Psoas muscle (tissue), 8 donors: ENCODE data around the gene BEST2. TPM values are rescaled to one million over a fixed set of nuclear protein-coding genes. Genes with fewer than 3 reads are reported as not detected.

ENCODE experiments used
- ATAC-seq, 4 donors: fragments of 200-7000 bp; cut with Tn5 transposase; one replicate each; pipeline ENCODE4 v1.9.1; 2020; ENCODE audit warnings: moderate library complexity in 3 of 4, mild to moderate bottlenecking in 2 of 4
- DNase-seq, 2 donors: peaks; one replicate each; pipeline ENCODE4 v3.0.0-alpha.2; 2020
- H3K27ac ChIP-seq: fragments of 200-600 bp; one replicate; pipeline ENCODE4 v1.8.0; 2022
- H3K27me3 ChIP-seq, 3 donors: fragments of 200-600 bp in 1 of 3; one replicate each; pipeline versions ENCODE4 v1.6.1 to v1.8.0; 2013 to 2022; ENCODE audit warnings: low read length in 2 of 3, mild to moderate bottlenecking in 2 of 3, moderate library complexity in 1 of 3; ENCODE audit not compliant: insufficient read depth in 3 of 3
- H3K36me3 ChIP-seq, 2 donors: fragments of 200-600 bp in 1 of 2; one replicate each; pipeline versions ENCODE4 v1.6.1 to v1.8.0; 2013 to 2022; ENCODE audit warnings: low read depth in 1 of 2, mild to moderate bottlenecking in 1 of 2, moderate library complexity in 1 of 2; ENCODE audit not compliant: insufficient read depth in 1 of 2
- H3K4me1 ChIP-seq: fragments of 200-600 bp; one replicate; pipeline ENCODE4 v1.8.0; 2022
- H3K4me3 ChIP-seq: fragments of 200-600 bp; one replicate; pipeline ENCODE4 v1.8.0; 2022; ENCODE audit warnings: mild to moderate bottlenecking
- H3K9me3 ChIP-seq: fragments of 200-600 bp; one replicate; pipeline ENCODE4 v1.8.0; 2022
- WGBS, 3 donors: extraction: QIAGEN DNeasy Blood & Tissue Kit; methylation state at CpG; one replicate each; pipeline versions ENCODE4 v1.1.6 to v1.1.7; 2013; 5-methylcytosine and 5-hydroxymethylcytosine counted together
- intact Hi-C, 2 donors: fragments of 100-400 bp; cut with DNase I; formaldehyde crosslinking; loops; one replicate each; pipeline versions ENCODE4 v1.11.0 to v1.14.2; 2022
- polyA plus RNA-seq, 3 donors: library from polyadenylated mRNA; stranded (reverse); fragments of 200-250 nt; gene quantifications; one replicate each; pipeline ENCODE4 v1.2.3, GENCODE V29; 2013
- total RNA-seq, 4 donors: library from RNA; stranded (reverse); fragmentation: NEBNext Ultra II Directional in 2 of 4; extraction: Animal tissue kit (Norgen Biotek cat#: 25700) in 2 of 4; gene quantifications; one replicate each; pipeline versions ENCODE4 v1.2.1 to v1.2.4, GENCODE V29; 2021 to 2023
- TF ChIP-seq, protein P1 (sequence below): fragments of 200-600 bp; IDR thresholded peaks from one replicate; pipeline ENCODE4 v1.8.0; 2022; ENCODE audit warnings: antibody characterized with exemption
- donor health status: healthy with polysubstance abuse.
- donor health status: DM: no; HTN: no; CAD: no; lungs with moderate emphysema.
- donor health status: Bipolar disorder and iron deficiency.
- donor health status: healthy.
- donor health status: DM: yes; HTN: yes; CAD: no.
- donor health status: DM: no; HTN: no; CAD: no.
- donor health status: DM: no; HTN: no; CAD: no.
- donor health status: DM: yes; HTN: yes; CAD: no.

Gene BEST2
- total and polyA plus RNA-seq, 7 donors: 0.04 to 0.37 (median 0.08) TPM; not detected in 4

DNA sequence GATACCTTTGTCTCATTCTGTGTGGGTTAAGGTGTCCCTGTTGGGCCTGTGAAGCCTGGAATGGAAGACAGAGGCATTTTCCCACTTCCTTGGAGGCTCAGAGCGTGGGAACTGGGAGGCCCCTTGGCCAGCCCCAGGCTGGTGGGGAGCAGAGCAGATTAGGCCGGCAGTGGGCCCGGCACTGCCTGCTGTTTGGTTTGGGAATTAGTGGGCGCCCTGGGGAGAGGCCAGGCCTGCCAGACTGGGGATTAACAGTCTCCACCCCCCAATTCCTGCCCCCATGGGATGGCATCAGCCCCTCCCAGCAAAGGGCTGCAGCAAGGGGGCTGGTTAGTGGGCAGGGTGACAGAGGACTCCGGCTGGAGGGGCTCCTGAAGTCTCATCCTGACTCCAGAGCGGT is 3.1 kb upstream of the BEST2 start:
- 74 to 79% (median 77%) methylated on average over 5 to 6 of the region's 6 CpGs for WGBS, 3 donors
- peaks cover 0 to 26% (median 13%) of the 10 kb centered on the region in 3 donors for H3K27me3 ChIP-seq
- no peaks in the 10 kb centered on the region for H3K9me3 ChIP-seq
- no peak overlapping the region for H3K4me3 ChIP-seq
- no peak for DNase-seq
- H3K4me1 ChIP-seq: no peaks in the 10 kb centered on the region
- H3K27ac ChIP-seq: no peak overlapping the region
- TF ChIP-seq, protein P1, sequence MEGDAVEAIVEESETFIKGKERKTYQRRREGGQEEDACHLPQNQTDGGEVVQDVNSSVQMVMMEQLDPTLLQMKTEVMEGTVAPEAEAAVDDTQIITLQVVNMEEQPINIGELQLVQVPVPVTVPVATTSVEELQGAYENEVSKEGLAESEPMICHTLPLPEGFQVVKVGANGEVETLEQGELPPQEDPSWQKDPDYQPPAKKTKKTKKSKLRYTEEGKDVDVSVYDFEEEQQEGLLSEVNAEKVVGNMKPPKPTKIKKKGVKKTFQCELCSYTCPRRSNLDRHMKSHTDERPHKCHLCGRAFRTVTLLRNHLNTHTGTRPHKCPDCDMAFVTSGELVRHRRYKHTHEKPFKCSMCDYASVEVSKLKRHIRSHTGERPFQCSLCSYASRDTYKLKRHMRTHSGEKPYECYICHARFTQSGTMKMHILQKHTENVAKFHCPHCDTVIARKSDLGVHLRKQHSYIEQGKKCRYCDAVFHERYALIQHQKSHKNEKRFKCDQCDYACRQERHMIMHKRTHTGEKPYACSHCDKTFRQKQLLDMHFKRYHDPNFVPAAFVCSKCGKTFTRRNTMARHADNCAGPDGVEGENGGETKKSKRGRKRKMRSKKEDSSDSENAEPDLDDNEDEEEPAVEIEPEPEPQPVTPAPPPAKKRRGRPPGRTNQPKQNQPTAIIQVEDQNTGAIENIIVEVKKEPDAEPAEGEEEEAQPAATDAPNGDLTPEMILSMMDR: no peak
- H3K36me3 ChIP-seq: peaks cover 17 to 43% of the 10 kb centered on the region in 2 donors
- intact Hi-C loops: no loop called here
- ATAC-seq: no peak

DNA sequence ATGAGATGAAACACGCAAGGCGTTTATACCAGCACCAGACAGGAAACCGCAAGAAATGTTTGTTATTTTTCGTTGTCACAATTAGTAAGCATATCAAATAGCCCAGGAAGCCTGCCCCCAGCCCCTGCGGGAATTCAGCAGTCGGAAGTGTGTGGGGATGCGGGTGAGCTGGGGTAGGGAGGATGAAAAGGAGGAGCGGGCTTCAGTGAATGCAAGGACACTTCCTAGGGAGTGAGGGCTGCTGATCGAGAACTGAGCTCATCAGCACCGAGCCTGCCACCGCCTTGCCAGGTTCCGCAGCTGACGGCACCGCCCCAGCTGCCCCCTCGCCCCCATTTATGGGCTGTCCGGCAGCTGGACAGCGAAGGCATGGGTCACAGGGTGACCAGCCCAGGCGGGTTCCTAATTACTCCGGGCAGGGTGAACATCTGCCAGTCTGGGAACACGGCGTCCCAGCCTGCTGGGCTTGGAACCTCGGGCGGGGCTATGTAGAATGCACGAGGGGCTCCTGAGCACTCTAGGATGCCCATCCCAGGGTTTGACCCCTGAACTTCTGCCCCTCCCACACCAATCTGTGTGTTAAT is 1.6 kb upstream of the BEST2 start:
- intact Hi-C loops: no loop called here
- ATAC-seq (peak in 3 of 4 donors; percentile 31 to 57 (median 46)), DNase-seq (no peak)
- WGBS, 3 donors: 12 to 17% (median 14%) methylated on average over 24 of the region's 24 CpGs
- no peaks in the 10 kb centered on the region for H3K4me1 ChIP-seq
- peaks cover 0 to 30% (median 17%) of the 10 kb centered on the region in 3 donors for H3K27me3 ChIP-seq
- TF ChIP-seq, protein P1: no peak
- H3K36me3 ChIP-seq: peaks cover 14 to 32% of the 10 kb centered on the region in 2 donors
- no peak overlapping the region for H3K27ac ChIP-seq
- H3K9me3 ChIP-seq: no peaks in the 10 kb centered on the region
- no peak overlapping the region for H3K4me3 ChIP-seq

DNA sequence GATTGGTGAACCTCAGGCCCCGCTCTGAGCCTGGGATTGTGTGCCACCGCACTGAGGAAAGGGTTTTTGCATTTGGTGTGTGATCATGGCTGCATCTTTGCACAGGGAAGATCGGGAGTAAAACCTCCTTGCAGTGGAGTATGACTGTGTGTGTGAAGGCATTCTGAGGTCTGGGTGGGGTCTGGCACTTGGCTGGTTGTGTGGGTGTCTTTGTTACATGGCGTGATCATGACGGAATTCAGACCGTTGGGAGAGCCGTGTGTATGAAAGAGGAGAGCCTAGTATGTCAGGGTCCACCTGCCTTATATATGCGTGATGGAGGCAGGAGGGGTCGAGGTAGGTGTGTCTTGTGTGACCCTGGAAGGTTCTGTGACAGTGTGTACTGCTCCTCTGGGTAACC is 740 bp upstream of the BEST2 start:
- Histone ChIP-seq H3K9me3 (no peaks in the 10 kb centered on the region), H3K4me1 (no peaks in the 10 kb centered on the region), H3K27me3 (peaks cover 0 to 30% (median 17%) of the 10 kb centered on the region in 3 donors), H3K36me3 (peaks cover 14 to 23% of the 10 kb centered on the region in 2 donors), H3K4me3 (no peak overlapping the region), H3K27ac (no peak overlapping the region)
- DNase-seq (no peak), ATAC-seq (no peak)
- TF ChIP-seq, protein P1: no peak
- 44 to 53% (median 50%) methylated on average over 9 of the region's 9 CpGs for WGBS, 3 donors
- intact Hi-C loops: no loop called here

DNA sequence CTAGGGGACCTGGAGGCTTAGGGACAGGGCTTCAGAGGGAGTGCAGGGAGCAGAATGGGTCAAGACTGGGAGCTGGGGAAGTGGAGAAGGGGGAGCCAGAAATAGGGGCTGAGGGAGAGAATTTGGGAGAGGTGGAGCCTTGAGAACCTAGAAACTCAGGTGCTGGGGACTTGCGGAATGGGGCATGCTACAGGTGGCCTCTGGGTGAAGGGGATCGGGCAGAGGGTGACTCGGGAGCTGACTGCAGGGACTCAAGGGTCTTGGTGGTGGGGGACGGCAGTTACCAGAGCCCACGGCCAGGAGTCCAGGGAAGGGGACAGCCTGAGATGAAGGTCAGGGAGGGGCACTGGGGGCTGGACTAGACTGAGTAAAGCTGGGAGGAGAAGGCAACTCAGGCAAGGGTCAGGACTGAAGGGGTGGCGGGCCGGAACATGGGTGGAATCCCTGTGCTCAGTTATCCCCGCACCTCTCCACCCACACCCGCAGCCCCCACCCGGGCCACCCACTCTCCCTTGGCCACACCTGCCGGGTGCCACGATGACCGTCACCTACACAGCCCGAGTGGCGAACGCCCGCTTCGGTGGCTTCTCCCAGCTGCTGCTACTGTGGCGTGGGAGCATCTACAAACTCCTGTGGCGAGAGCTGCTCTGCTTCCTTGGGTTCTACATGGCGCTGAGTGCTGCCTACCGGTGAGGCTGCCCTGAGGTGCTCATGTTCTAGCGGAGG is 628 bp downstream of the BEST2 start:
- WGBS, 3 donors: 68 to 79% (median 71%) methylated on average over 21 to 23 of the region's 23 CpGs
- intact Hi-C loops: no loop called here
- DNase-seq (no peak), ATAC-seq (no peak)
- Histone ChIP-seq H3K36me3 (peaks cover 8 to 10% of the 10 kb centered on the region in 2 donors), H3K27me3 (peaks cover 0 to 30% (median 17%) of the 10 kb centered on the region in 3 donors), H3K27ac (no peak overlapping the region), H3K4me1 (no peaks in the 10 kb centered on the region), H3K9me3 (no peaks in the 10 kb centered on the region), H3K4me3 (no peak overlapping the region)
- TF ChIP-seq, protein P1: no peak
